GM23338 (cell line): ENCODE measurements around the gene LOC101059915.

Experiments
- ATAC-seq: fragments of 200-7000 bp; cut with Tn5 transposase; 3 replicates; pipeline ENCODE4 v1.9.1; 2020
- DNase-seq: peaks from one replicate; pipeline ENCODE4 v3.0.0-alpha.2; 2015; ENCODE audit warnings: low spot score
- H2AFZ ChIP-seq: fragments of 200-600 bp; sonication (generic); 2 replicates; pipeline ENCODE4 v1.8.0; 2016; ENCODE audit warnings: antibody characterized with exemption, mild to moderate bottlenecking, moderate library complexity
- H3F3A ChIP-seq: fragments of 200-600 bp; sonication (generic); replicated peaks from 2 replicates; pipeline ENCODE4 v1.8.0; 2017; ENCODE audit warnings: antibody characterized with exemption, mixed run types, low read depth
- H3K27ac ChIP-seq: fragments of 200-600 bp; sonication (generic); 2 replicates; pipeline ENCODE4 v1.6.1; 2016; ENCODE audit warnings: low read depth
- H3K27me3 ChIP-seq: fragments of 200-600 bp; sonication (generic); 2 replicates; pipeline ENCODE4 v1.8.0; 2016; ENCODE audit warnings: mild to moderate bottlenecking, mixed run types, moderate library complexity; ENCODE audit not compliant: insufficient read depth
- H3K36me3 ChIP-seq: fragments of 200-600 bp; sonication (generic); 2 replicates; pipeline ENCODE4 v1.8.0; 2016; ENCODE audit warnings: mild to moderate bottlenecking; ENCODE audit not compliant: insufficient read depth
- H3K4me1 ChIP-seq: fragments of 200-600 bp; sonication (generic); 2 replicates; pipeline ENCODE4 v1.8.0; 2016; ENCODE audit warnings: mild to moderate bottlenecking, moderate library complexity; ENCODE audit not compliant: insufficient read depth
- H3K4me2 ChIP-seq: fragments of 200-600 bp; sonication (generic); 2 replicates; pipeline ENCODE4 v1.7.1; 2017; ENCODE audit warnings: mixed run types
- H3K4me3 ChIP-seq: fragments of 200-600 bp; sonication (generic); 2 replicates; pipeline ENCODE4 v1.6.1; 2016; ENCODE audit warnings: mixed run types
- H3K79me2 ChIP-seq: fragments of 200-600 bp; sonication (generic); replicated peaks from 2 replicates; pipeline ENCODE4 v1.8.0; 2017; ENCODE audit warnings: mild to moderate bottlenecking; ENCODE audit not compliant: insufficient read depth
- H3K9me2 ChIP-seq: fragments of 200-600 bp; sonication (generic); 2 replicates; pipeline ENCODE4 v1.8.0; 2017; ENCODE audit not compliant: insufficient read depth
- H4K20me1 ChIP-seq: fragments of 200-600 bp; sonication (generic); replicated peaks from 2 replicates; pipeline ENCODE4 v1.8.0; 2017; ENCODE audit warnings: mild to moderate bottlenecking; ENCODE audit not compliant: insufficient read depth
- H3K27ac Mint-ChIP-seq: 2 replicates; pipeline ENCODE4 v1.8.0; 2020; ENCODE audit warnings: inconsistent platforms, mild to moderate bottlenecking, moderate library complexity, mixed read lengths
- H3K27me3 Mint-ChIP-seq: 3 replicates; pipeline ENCODE4 v1.8.0; 2022; ENCODE audit warnings: low read depth, mild to moderate bottlenecking, moderate library complexity, mixed read lengths, inconsistent platforms; ENCODE audit not compliant: insufficient read depth, poor library complexity
- H3K36me3 Mint-ChIP-seq: 3 replicates; pipeline ENCODE4 v1.8.0; 2021; ENCODE audit warnings: low read depth, mild to moderate bottlenecking, inconsistent platforms, moderate library complexity, mixed read lengths
- H3K4me1 Mint-ChIP-seq: 3 replicates; pipeline ENCODE4 v1.8.0; 2020; ENCODE audit warnings: mild to moderate bottlenecking, inconsistent platforms, mixed read lengths
- H3K4me3 Mint-ChIP-seq: 3 replicates; pipeline ENCODE4 v1.8.0; 2021; ENCODE audit warnings: moderate library complexity, mild to moderate bottlenecking, inconsistent platforms, mixed read lengths
- H3K9me3 Mint-ChIP-seq: 3 replicates; pipeline ENCODE4 v1.8.0; 2020; ENCODE audit warnings: moderate library complexity, mild to moderate bottlenecking, inconsistent platforms, mixed read lengths
- CTCF ChIP-seq, 2 experiments: fragments of 200-600 bp in 1 of 2; sonication (generic) in 1 of 2; conservative IDR thresholded peaks; 2 replicates each; pipeline versions ENCODE4 v1.5.1 to v1.6.1; 2016 to 2017; ENCODE audit warnings: antibody characterized with exemption in 2 of 2, low read depth in 2 of 2, mild to moderate bottlenecking in 2 of 2, moderate library complexity in 1 of 2
- EZH2 ChIP-seq: fragments of 200-600 bp; sonication (generic); IDR thresholded peaks from one replicate; pipeline ENCODE4 v1.8.0; 2017; ENCODE audit warnings: antibody characterized with exemption, mild to moderate bottlenecking, low read depth; ENCODE audit not compliant: unreplicated experiment
- NANOG ChIP-seq: IDR thresholded peaks from 2 replicates; pipeline ENCODE4 v1.6.1; 2016; ENCODE audit warnings: antibody characterized with exemption, borderline replicate concordance
- ZNF114 ChIP-seq: fragments of 250-450 bp; sonication (Bioruptor Pico); IDR thresholded peaks from 2 replicates; pipeline ENCODE4 v1.5.0; 2020; ENCODE audit warnings: mild to moderate bottlenecking, moderate library complexity
- ZNF331 ChIP-seq: fragments of 250-450 bp; sonication (Bioruptor Pico); IDR thresholded peaks from 2 replicates; pipeline ENCODE4 v1.5.0; 2020; ENCODE audit warnings: low read depth, mild to moderate bottlenecking, moderate library complexity
- ZNF462 ChIP-seq: fragments of 250-450 bp; sonication (Bioruptor Pico); IDR thresholded peaks from 2 replicates; pipeline ENCODE4 v1.5.0; 2020; ENCODE audit warnings: mild to moderate bottlenecking, moderate library complexity
- TF ChIP-seq, protein P1 (sequence below): IDR thresholded peaks from one replicate; pipeline ENCODE4 v1.6.1; 2018; ENCODE audit warnings: antibody characterized with exemption; ENCODE audit not compliant: unreplicated experiment

The LOC101059915 gene

GRCh38 chrX:71618787-71619186, 48.6 kb upstream of the LOC101059915 start:
- H3K36me3 Mint-ChIP-seq, result no peaks in the 10 kb centered on the region; the same call in 1 of the 3 replicates
- peaks cover 2% of the 10 kb centered on the region for H3K27me3 Mint-ChIP-seq
- H3K4me3 Mint-ChIP-seq, result no peak overlapping the region
- H3K27ac ChIP-seq, result no peak overlapping the region
- H3K4me1 ChIP-seq, result no peaks in the 10 kb centered on the region
- no peaks in the 10 kb centered on the region for H4K20me1 ChIP-seq
- no peaks in the 10 kb centered on the region for H3F3A ChIP-seq
- no peak overlapping the region for H3K4me3 ChIP-seq
- no peaks in the 10 kb centered on the region for H3K79me2 ChIP-seq
- DNase-seq, result no peak
- no peak for ATAC-seq
- no peaks in the 10 kb centered on the region for H3K9me2 ChIP-seq
- H3K4me1 Mint-ChIP-seq, result peaks cover 3% of the 10 kb centered on the region; the same call in 1 of the 3 replicates
- H3K4me2 ChIP-seq, result no peak overlapping the region
- no peaks in the 10 kb centered on the region for H3K36me3 ChIP-seq
- H3K27ac Mint-ChIP-seq, result no peak overlapping the region
- no peaks in the 10 kb centered on the region; the same call in 2 of the 3 replicates for H3K9me3 Mint-ChIP-seq
- no peak overlapping the region for H2AFZ ChIP-seq
- no peaks in the 10 kb centered on the region for H3K27me3 ChIP-seq
- TF ChIP-seq NANOG, result no peak
- TF ChIP-seq ZNF114 (CRISPR knock-in tag), result no peak
- no peak for TF ChIP-seq ZNF331 (CRISPR knock-in tag)
- TF ChIP-seq ZNF462 (CRISPR knock-in tag), result no peak
- no peak for TF ChIP-seq CTCF (conservative IDR thresholded peaks at IDR 0.05; ENCODE audit: low read depth in 2 of 2)
- TF ChIP-seq EZH2, result no peak
- TF ChIP-seq, protein P1, sequence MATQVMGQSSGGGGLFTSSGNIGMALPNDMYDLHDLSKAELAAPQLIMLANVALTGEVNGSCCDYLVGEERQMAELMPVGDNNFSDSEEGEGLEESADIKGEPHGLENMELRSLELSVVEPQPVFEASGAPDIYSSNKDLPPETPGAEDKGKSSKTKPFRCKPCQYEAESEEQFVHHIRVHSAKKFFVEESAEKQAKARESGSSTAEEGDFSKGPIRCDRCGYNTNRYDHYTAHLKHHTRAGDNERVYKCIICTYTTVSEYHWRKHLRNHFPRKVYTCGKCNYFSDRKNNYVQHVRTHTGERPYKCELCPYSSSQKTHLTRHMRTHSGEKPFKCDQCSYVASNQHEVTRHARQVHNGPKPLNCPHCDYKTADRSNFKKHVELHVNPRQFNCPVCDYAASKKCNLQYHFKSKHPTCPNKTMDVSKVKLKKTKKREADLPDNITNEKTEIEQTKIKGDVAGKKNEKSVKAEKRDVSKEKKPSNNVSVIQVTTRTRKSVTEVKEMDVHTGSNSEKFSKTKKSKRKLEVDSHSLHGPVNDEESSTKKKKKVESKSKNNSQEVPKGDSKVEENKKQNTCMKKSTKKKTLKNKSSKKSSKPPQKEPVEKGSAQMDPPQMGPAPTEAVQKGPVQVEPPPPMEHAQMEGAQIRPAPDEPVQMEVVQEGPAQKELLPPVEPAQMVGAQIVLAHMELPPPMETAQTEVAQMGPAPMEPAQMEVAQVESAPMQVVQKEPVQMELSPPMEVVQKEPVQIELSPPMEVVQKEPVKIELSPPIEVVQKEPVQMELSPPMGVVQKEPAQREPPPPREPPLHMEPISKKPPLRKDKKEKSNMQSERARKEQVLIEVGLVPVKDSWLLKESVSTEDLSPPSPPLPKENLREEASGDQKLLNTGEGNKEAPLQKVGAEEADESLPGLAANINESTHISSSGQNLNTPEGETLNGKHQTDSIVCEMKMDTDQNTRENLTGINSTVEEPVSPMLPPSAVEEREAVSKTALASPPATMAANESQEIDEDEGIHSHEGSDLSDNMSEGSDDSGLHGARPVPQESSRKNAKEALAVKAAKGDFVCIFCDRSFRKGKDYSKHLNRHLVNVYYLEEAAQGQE, result no peak
